ENCODE data around the gene RASSF7. TPM values are rescaled to one million over a fixed set of nuclear protein-coding genes. Genes with fewer than 3 reads are reported as not detected.

RASSF7 gene
- total RNA-seq, 2 experiments from 2014 or later: 14.1 to 15.7 TPM

GRCh38 chr11:536841-537621, 23.7 kb upstream of the RASSF7 start, which contains the start of gene LRRC56:
LRRC56 (plus strand) TSS chr11:537527; CDS start chr11:540685, 3,158 bp downstream.
- TF ChIP-seq CTCF (IDR thresholded peaks at IDR 0.05): no peak
- Mint-ChIP-seq H3K4me1 (ENCODE audit: low read depth) (peaks cover 16% of the 10 kb centered on the region), H3K4me3 (peak within 1 kb of the TSS; percentile 98), H3K36me3 (ENCODE audit: low read depth) (peaks cover 9% of the 10 kb centered on the region), H3K9me3 (no peaks in the 10 kb centered on the region), H3K27ac (peak within 1 kb of the TSS; percentile 93), H3K27me3 (no peaks in the 10 kb centered on the region)
- POLR2A ChIA-PET: interaction anchor here (0.7 to 3.3 kb wide), 6 partner anchors 10 to 330 kb away, joined by 3 to 24 read pairs (median 16); partner anchors contain the start of genes BET1L, PHRF1, RIC8A and RNH1
- Histone ChIP-seq H3K27ac (ENCODE audit: low read depth in 1 of 2, low read length in 2 of 2) (peak within 1 kb of the TSS; percentile 73 to 79), H3K9me3 (ENCODE audit: control insufficient read depth in 1 of 2, insufficient read depth in 1 of 2, low read length in 2 of 2) (no peaks in the 10 kb centered on the region), H3K4me3 (ENCODE audit: low read length) (peak within 1 kb of the TSS; percentile 59), H3K27me3 (ENCODE audit: control insufficient read depth in 1 of 2, insufficient read depth in 2 of 2, low read length in 2 of 2) (no peaks in the 10 kb centered on the region), H3K36me3 (ENCODE audit: insufficient read depth, low read length) (peaks cover 17% of the 10 kb centered on the region), H3K4me1 (ENCODE audit: insufficient read depth, low read length) (peaks cover 44% of the 10 kb centered on the region)
- intact Hi-C loops (cut with DNase I, micrococcal nuclease): loop anchor here (2.0 to 5.0 kb wide), 3 partner anchors 18 to 260 kb away; partner anchors contain the start of gene SLC25A22 (in 1 of the 2)
- DNase-seq (peak; percentile 70 to 96 (median 86)), ATAC-seq (ENCODE audit: poor library complexity) (peak; percentile 19)
- CTCF ChIA-PET: interaction anchor here (1.1 kb wide), 1 partner anchor 18 kb away, joined by 3 read pairs; no protein-coding TSS in a partner anchor

GRCh38 chr11:537622-538430, 22.9 kb upstream of the RASSF7 start:
- DNase-seq: peak in 1 of 14 experiments; percentile 44
- H3K27me3 ChIP-seq (ENCODE audit: control insufficient read depth in 1 of 2, insufficient read depth in 2 of 2, low read length in 2 of 2): no peaks in the 10 kb centered on the region

More at GRCh38 chr11:537622-538430, 22.9 kb upstream of the RASSF7 start:
- intact Hi-C loops (cut with DNase I, micrococcal nuclease): loop anchor here (2.0 to 5.0 kb wide), 4 partner anchors 19 to 259 kb away; partner anchors contain the start of gene SLC25A22 (in 1 of the 2)
- H3K9me3 ChIP-seq (ENCODE audit: control insufficient read depth in 1 of 2, insufficient read depth in 1 of 2, low read length in 2 of 2): no peaks in the 10 kb centered on the region
- Mint-ChIP-seq H3K4me1 (ENCODE audit: low read depth) (peaks cover 16% of the 10 kb centered on the region), H3K9me3 (no peaks in the 10 kb centered on the region), H3K27me3 (no peaks in the 10 kb centered on the region), H3K27ac (peak overlapping the region; percentile 53), H3K36me3 (ENCODE audit: low read depth) (peaks cover 4% of the 10 kb centered on the region), H3K4me3 (peak overlapping the region; percentile 79)
- no peak for ATAC-seq (ENCODE audit: poor library complexity)
- peak overlapping the region; percentile 59 for H3K4me3 ChIP-seq (ENCODE audit: low read length)
- ChIA-PET POLR2A (interaction anchor here (0.7 to 3.3 kb wide), 5 partner anchors 9 to 331 kb away, joined by 3 to 18 read pairs (median 13); partner anchors contain the start of genes BET1L, PHRF1 and RIC8A), CTCF (interaction anchor here (1.1 kb wide), 1 partner anchor 19 kb away, joined by 3 read pairs; no protein-coding TSS in a partner anchor)
- H3K4me1 ChIP-seq (ENCODE audit: insufficient read depth, low read length): peaks cover 44% of the 10 kb centered on the region
- no peak for TF ChIP-seq CTCF (IDR thresholded peaks at IDR 0.05)
- H3K27ac ChIP-seq (ENCODE audit: low read depth in 1 of 2, low read length in 2 of 2): peak overlapping the region in 1 of 2 donors; percentile 25
- H3K36me3 ChIP-seq (ENCODE audit: insufficient read depth, low read length): peaks cover 9% of the 10 kb centered on the region

Data from CD4-positive, alpha-beta T cell (primary cell).